Left lung (tissue), 10 donors: ENCODE results near the gene CASZ1. TPM values are rescaled to one million over a fixed set of nuclear protein-coding genes. Genes with fewer than 3 reads are reported as not detected.

ENCODE experiments used
- ATAC-seq: fragments of 200-7000 bp; cut with Tn5 transposase; one replicate; pipeline ENCODE4 v1.9.1; 2020; ENCODE audit warnings: moderate library complexity
- DNase-seq, 4 donors: peaks; one replicate each; pipeline ENCODE4 v3.0.0-alpha.2; 2013 to 2020
- H3K27ac ChIP-seq, 2 donors: fragments of 200-600 bp; sonication (generic) in 1 of 2; one replicate each; pipeline versions ENCODE4 v1.5.0 to v1.8.0; 2020 to 2021
- H3K27me3 ChIP-seq, 2 donors: fragments of 200-600 bp; sonication (generic) in 1 of 2; one replicate each; pipeline versions ENCODE4 v1.5.0 to v1.8.0; 2020 to 2021
- H3K36me3 ChIP-seq, 2 donors: fragments of 200-600 bp; sonication (generic) in 1 of 2; one replicate each; pipeline versions ENCODE4 v1.5.0 to v1.8.0; 2020 to 2021
- H3K4me1 ChIP-seq, 2 donors: fragments of 200-600 bp; one replicate each; pipeline ENCODE4 v1.8.0; 2021
- H3K4me3 ChIP-seq, 2 donors: fragments of 200-600 bp; sonication (generic) in 1 of 2; one replicate each; pipeline versions ENCODE4 v1.5.0 to v1.8.0; 2020 to 2021; ENCODE audit warnings: mild to moderate bottlenecking in 1 of 2
- H3K9me3 ChIP-seq, 2 donors: fragments of 200-600 bp; sonication (generic) in 1 of 2; one replicate each; pipeline versions ENCODE4 v1.5.0 to v1.8.0; 2020 to 2021
- CTCF ChIP-seq, 2 donors: fragments of 200-600 bp; sonication (generic) in 1 of 2; IDR thresholded peaks; one replicate each; pipeline versions ENCODE4 v1.5.0 to v1.8.0; 2021; ENCODE audit warnings: antibody characterized with exemption in 2 of 2
- intact Hi-C, 2 donors: fragments of 100-400 bp; cut with DNase I; formaldehyde crosslinking; loops; one replicate each; pipeline versions ENCODE4 v1.11.2 to v1.14.2; 2022
- polyA plus RNA-seq, 6 donors: library from polyadenylated mRNA; unstranded; fragments of 120-200 nt; gene quantifications; one replicate each; pipeline ENCODE4 v1.2.1, GENCODE V29; 2013; ENCODE audit not compliant: insufficient read length in 6 of 6
- total RNA-seq, 2 donors: library from RNA; stranded (reverse); fragmentation: NEBNext Ultra II Directional; extraction: Animal tissue kit (Norgen Biotek cat#: 25700); gene quantifications; one replicate each; pipeline ENCODE4 v1.2.1, GENCODE V29; 2021
- donor health status: DM: no; HTN: yes; CAD: no.
- donor health status: DM: no; HTN: no; CAD: no.

CASZ1 gene
- total and polyA plus RNA-seq, 8 donors: 15.1 to 44.0 (median 21.1) TPM

- Histone ChIP-seq H3K27ac (peak overlapping the region; percentile 53 to 64), H3K4me1 (peaks cover 17 to 79% of the 10 kb centered on the region in 2 donors), H3K36me3 (no peaks in the 10 kb centered on the region), H3K27me3 (no peaks in the 10 kb centered on the region), H3K4me3 (no peak overlapping the region), H3K9me3 (no peaks in the 10 kb centered on the region)
- ATAC-seq (peak; percentile 46), DNase-seq (no peak)
- no peak for TF ChIP-seq CTCF (IDR thresholded peaks at IDR 0.05)
- intact Hi-C loops: no loop called here
Observed at GRCh38 chr1:10674700-10675609, 121.5 kb downstream of the CASZ1 start.

- intact Hi-C loops: no loop called here
- H3K4me1 ChIP-seq: peaks cover 11 to 77% of the 10 kb centered on the region in 2 donors
- H3K4me3 ChIP-seq: no peak overlapping the region
- H3K36me3 ChIP-seq: no peaks in the 10 kb centered on the region
- H3K27ac ChIP-seq: peak overlapping the region in 1 of 2 donors; percentile 57
- H3K27me3 ChIP-seq: no peaks in the 10 kb centered on the region
- no peak for TF ChIP-seq CTCF (IDR thresholded peaks at IDR 0.05)
- H3K9me3 ChIP-seq: no peaks in the 10 kb centered on the region
- no peak for ATAC-seq
- no peak for DNase-seq
Observed at GRCh38 chr1:10674222-10674621, 122.2 kb downstream of the CASZ1 start.

GRCh38 chr1:10673109-10673711 lies 123.2 kb downstream of the CASZ1 start:
- Histone ChIP-seq H3K27ac (peak overlapping the region in 1 of 2 donors; percentile 57), H3K27me3 (no peaks in the 10 kb centered on the region), H3K4me3 (no peak overlapping the region), H3K9me3 (no peaks in the 10 kb centered on the region), H3K36me3 (no peaks in the 10 kb centered on the region), H3K4me1 (peaks cover 10 to 75% of the 10 kb centered on the region in 2 donors)
- DNase-seq (no peak), ATAC-seq (no peak)
- intact Hi-C loops: no loop called here
- no peak for TF ChIP-seq CTCF (IDR thresholded peaks at IDR 0.05)

DNA sequence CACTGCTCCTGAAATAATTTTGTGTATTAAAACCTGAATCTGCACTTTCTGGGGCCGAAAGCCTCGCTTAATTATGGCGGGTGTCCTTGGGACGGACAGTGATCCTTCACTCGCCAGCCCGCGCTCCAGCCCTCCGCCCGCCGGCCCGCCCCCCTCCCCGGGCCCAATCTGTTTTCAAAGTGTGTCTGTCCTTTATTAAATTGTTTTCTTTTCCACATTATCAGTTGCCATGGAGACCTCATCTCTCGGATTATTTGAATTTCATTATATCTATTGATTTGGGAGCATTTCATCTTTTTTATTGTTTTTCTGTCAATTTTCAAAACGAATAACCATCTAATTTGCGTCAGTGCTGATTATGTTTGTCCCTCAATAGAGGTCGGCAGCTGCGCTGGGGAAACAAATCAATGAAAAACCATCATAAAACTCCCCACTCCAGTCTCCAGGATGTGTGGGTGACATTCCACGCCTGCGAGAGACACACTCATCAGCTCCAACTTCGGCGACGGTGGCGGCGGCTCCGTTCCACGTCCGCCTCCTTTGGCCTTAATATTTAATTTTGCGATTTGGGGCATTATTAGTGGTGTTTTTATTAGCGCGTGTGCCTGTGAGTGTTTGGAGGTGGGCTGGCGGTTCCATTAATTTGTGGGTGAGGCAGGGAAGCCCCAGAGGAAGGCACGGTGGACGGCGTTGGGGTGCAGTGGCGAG lies 123.9 kb downstream of the CASZ1 start:
- Histone ChIP-seq H3K9me3 (no peaks in the 10 kb centered on the region), H3K36me3 (no peaks in the 10 kb centered on the region), H3K4me1 (peaks cover 4 to 71% of the 10 kb centered on the region in 2 donors), H3K27me3 (no peaks in the 10 kb centered on the region), H3K4me3 (no peak overlapping the region), H3K27ac (peak overlapping the region in 1 of 2 donors; percentile 57)
- DNase-seq (no peak), ATAC-seq (no peak)
- intact Hi-C loops: no loop called here
- TF ChIP-seq CTCF (IDR thresholded peaks at IDR 0.05): no peak
